Measurements from ENCODE around the gene TMEM94. TPM values are rescaled to one million over a fixed set of nuclear protein-coding genes. Genes with fewer than 3 reads are reported as not detected.

The TMEM94 gene
- total RNA-seq, 4 donors from 2014 or later: 31.0 to 50.3 (median 42.8) TPM

DNA sequence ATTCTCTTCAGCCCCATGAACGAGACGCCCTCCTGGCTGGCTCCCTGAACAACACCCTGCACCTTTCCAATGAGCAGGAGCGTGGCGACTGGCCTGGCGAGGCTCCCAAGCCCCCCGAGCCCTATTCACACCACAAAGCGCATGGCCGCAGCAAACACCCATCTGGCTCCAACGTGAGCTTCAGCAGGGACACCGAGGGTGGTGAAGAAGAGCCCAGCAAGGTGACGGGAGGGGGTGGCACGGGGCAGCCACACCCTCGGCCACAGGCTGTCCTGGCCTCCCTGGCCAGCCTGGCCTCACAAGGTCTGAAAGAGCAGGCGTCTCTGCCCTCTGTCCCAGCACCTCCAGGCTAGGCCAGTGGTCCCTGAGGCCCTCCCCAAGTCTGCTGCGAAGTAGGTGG is 35.2 kb downstream of the TMEM94 start:
- TF ChIP-seq POLR2A (IDR thresholded peaks at IDR 0.05) (no peak), POLR2AphosphoS5 (IDR thresholded peaks at IDR 0.05) (no peak), EP300 (IDR thresholded peaks at IDR 0.05) (no peak)
- TF ChIP-seq, protein P1, sequence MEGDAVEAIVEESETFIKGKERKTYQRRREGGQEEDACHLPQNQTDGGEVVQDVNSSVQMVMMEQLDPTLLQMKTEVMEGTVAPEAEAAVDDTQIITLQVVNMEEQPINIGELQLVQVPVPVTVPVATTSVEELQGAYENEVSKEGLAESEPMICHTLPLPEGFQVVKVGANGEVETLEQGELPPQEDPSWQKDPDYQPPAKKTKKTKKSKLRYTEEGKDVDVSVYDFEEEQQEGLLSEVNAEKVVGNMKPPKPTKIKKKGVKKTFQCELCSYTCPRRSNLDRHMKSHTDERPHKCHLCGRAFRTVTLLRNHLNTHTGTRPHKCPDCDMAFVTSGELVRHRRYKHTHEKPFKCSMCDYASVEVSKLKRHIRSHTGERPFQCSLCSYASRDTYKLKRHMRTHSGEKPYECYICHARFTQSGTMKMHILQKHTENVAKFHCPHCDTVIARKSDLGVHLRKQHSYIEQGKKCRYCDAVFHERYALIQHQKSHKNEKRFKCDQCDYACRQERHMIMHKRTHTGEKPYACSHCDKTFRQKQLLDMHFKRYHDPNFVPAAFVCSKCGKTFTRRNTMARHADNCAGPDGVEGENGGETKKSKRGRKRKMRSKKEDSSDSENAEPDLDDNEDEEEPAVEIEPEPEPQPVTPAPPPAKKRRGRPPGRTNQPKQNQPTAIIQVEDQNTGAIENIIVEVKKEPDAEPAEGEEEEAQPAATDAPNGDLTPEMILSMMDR (IDR thresholded peaks at IDR 0.05): no peak
- WGBS, 2 donors (ENCODE audit: low coverage in 1 of 2): no CpG with 5 or more reads among the region's 15 CpGs
- ATAC-seq: no peak
- Histone ChIP-seq H3K4me3 (no peak overlapping the region), H3K27ac (no peak overlapping the region), H3K9me3 (no peaks in the 10 kb centered on the region), H3K4me1 (peaks cover 0 to 34% (median 16%) of the 10 kb centered on the region in 3 donors), H3K27me3 (no peaks in the 10 kb centered on the region), H3K36me3 (peaks cover 0 to 77% of the 10 kb centered on the region in 2 donors)

DNA sequence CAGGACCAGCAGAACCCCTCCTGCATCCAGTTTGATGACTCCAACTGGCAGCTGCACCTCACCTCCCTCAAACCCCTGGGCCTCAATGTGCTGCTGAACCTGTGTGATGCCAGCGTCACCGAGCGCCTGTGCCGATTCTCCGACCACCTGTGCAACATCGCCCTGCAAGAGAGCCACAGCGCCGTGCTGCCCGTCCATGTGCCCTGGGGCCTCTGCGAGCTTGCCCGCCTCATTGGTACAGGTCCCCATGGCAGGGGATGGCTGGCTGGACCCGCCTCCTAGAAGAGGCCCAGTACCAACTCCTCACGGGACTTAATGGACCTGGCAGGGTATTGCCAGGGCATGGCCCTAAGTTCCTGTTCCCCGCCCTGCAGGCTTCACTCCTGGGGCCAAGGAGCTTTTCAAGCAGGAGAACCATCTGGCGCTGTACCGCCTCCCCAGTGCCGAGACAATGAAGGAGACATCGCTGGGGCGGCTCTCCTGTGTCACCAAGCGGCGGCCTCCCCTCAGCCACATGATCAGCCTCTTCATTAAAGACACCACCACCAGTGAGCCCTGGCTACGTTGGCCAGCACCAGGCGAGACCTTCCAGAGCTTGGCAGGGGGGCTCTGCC is 36.2 kb downstream of the TMEM94 start:
- Histone ChIP-seq H3K4me1 (peaks cover 0 to 24% (median 11%) of the 10 kb centered on the region in 3 donors), H3K27ac (no peak overlapping the region), H3K4me3 (no peak overlapping the region), H3K27me3 (no peaks in the 10 kb centered on the region), H3K9me3 (no peaks in the 10 kb centered on the region), H3K36me3 (peaks cover 0 to 87% of the 10 kb centered on the region in 2 donors)
- WGBS, 2 donors (ENCODE audit: low coverage in 1 of 2): 86 to 100% methylated on average over 1 to 4 of the region's 23 CpGs
- TF ChIP-seq EP300 (IDR thresholded peaks at IDR 0.05) (no peak), POLR2AphosphoS5 (IDR thresholded peaks at IDR 0.05) (no peak), POLR2A (IDR thresholded peaks at IDR 0.05) (no peak)
- TF ChIP-seq, protein P1 (IDR thresholded peaks at IDR 0.05): no peak
- ATAC-seq: no peak

DNA sequence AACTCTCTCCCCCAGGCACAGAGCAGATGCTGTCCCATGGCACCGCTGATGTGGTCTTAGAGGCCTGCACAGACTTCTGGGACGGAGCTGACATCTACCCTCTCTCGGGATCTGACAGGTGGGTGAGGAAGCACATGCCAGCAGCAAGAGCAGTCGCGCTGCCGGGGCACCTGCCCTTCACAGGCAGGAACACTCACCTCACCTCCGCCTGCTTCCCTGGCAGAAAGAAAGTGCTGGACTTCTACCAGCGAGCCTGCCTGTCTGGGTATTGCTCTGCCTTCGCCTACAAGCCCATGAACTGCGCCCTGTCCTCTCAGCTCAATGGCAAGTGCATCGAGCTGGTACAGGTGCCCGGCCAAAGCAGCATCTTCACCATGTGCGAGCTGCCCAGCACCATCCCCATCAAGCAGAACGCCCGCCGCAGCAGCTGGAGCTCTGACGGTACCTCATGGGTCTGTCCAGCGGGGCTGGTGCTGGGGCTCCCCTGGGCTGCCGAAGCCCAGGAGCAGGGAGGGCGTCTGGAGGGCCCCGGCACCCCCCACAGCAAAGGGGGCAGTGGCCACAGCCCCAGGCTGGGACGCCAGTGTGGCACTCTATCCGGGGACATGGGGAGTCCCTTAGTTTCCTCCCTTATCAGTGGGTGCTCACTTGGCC is 37.2 kb downstream of the TMEM94 start:
- Histone ChIP-seq H3K9me3 (no peaks in the 10 kb centered on the region), H3K4me3 (no peak overlapping the region), H3K36me3 (peaks cover 0 to 96% of the 10 kb centered on the region in 2 donors), H3K27me3 (no peaks in the 10 kb centered on the region), H3K27ac (no peak overlapping the region), H3K4me1 (peaks cover 0 to 21% (median 6%) of the 10 kb centered on the region in 3 donors)
- 100% methylated on average over 1 to 7 of the region's 23 CpGs for WGBS, 2 donors (ENCODE audit: low coverage in 1 of 2)
- TF ChIP-seq POLR2AphosphoS5 (IDR thresholded peaks at IDR 0.05): no peak
- TF ChIP-seq, protein P1 (IDR thresholded peaks at IDR 0.05): no peak
- TF ChIP-seq EP300 (IDR thresholded peaks at IDR 0.05): no peak
- no peak for ATAC-seq

DNA sequence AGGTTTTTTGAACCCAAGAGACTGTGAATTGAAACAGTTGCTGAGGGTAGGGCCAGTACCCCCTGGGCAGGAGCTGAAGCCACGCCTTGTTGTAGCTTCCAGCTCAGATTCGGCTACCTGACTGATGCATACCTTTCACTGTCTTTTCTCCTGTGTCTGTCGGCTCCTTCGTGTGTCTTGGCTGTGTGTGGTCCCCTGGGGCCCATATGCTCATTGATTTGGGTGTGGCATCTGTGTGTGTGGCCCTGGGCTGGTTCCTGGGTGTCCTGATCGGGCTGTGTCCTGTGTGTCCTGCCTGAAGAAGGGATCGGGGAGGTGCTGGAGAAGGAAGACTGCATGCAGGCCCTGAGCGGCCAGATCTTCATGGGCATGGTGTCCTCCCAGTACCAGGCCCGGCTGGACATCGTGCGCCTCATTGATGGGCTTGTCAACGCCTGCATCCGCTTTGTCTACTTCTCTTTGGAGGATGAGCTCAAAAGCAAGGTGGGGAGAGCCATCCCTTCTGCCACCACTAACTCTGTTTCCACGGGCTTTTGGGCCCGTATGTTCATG is 38.0 kb downstream of the TMEM94 start:
- no peak overlapping the region for H3K27ac ChIP-seq
- H3K27me3 ChIP-seq: no peaks in the 10 kb centered on the region
- no peaks in the 10 kb centered on the region for H3K9me3 ChIP-seq
- no peak for ATAC-seq
- TF ChIP-seq, protein P1 (IDR thresholded peaks at IDR 0.05): no peak
- no peak overlapping the region for H3K4me3 ChIP-seq
- peaks cover 0 to 96% of the 10 kb centered on the region in 2 donors for H3K36me3 ChIP-seq
- peaks cover 0 to 29% (median 8%) of the 10 kb centered on the region in 3 donors for H3K4me1 ChIP-seq
- 81 to 96% methylated on average over 7 of the region's 14 CpGs for WGBS, 2 donors (ENCODE audit: low coverage in 1 of 2)

DNA sequence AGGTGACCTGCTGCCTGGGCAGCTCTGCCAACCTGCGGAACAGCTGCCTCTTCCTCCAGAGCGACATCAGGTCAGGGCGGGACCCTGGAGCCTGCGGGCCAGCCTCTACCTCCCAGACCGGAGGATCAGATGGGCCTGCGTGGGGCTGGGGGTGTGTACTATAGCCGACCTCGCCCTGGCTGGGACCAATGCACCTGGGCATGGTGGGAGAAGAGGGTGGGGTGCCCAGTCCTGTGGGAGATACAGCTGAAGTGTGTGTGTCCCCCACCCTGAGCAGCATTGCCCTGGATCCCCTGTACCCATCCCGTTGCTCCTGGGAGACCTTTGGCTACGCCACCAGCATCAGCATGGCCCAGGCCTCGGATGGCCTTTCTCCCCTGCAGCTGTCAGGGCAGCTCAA is 39.6 kb downstream of the TMEM94 start:
- 94% methylated on average over 3 of the region's 11 CpGs; no CpG with 5 or more reads in 1 of the 2 donors for WGBS, 2 donors (ENCODE audit: low coverage in 1 of 2)
- no peaks in the 10 kb centered on the region for H3K9me3 ChIP-seq
- TF ChIP-seq EP300 (IDR thresholded peaks at IDR 0.05) (no peak), POLR2AphosphoS5 (IDR thresholded peaks at IDR 0.05) (no peak), POLR2A (IDR thresholded peaks at IDR 0.05) (no peak)
- TF ChIP-seq, protein P1 (IDR thresholded peaks at IDR 0.05): no peak
- H3K27ac ChIP-seq: no peak overlapping the region
- no peak overlapping the region for H3K4me3 ChIP-seq
- H3K36me3 ChIP-seq: peaks cover 0 to 100% of the 10 kb centered on the region in 2 donors
- H3K4me1 ChIP-seq: peaks cover 0 to 32% (median 9%) of the 10 kb centered on the region in 3 donors
- no peaks in the 10 kb centered on the region for H3K27me3 ChIP-seq
- ATAC-seq: no peak

All from gastroesophageal sphincter (tissue), 4 donors.